ENCODE results near the gene FGF22.
A peak's percentile ranks its signal among the peaks of the same experiment; 100 is the strongest.
"Not testable (repeated sequence)": the region's sequence is repeated elsewhere in the genome, so short reads cannot be mapped to it uniquely, and the experiment has no call there.

Gene FGF22

DNA sequence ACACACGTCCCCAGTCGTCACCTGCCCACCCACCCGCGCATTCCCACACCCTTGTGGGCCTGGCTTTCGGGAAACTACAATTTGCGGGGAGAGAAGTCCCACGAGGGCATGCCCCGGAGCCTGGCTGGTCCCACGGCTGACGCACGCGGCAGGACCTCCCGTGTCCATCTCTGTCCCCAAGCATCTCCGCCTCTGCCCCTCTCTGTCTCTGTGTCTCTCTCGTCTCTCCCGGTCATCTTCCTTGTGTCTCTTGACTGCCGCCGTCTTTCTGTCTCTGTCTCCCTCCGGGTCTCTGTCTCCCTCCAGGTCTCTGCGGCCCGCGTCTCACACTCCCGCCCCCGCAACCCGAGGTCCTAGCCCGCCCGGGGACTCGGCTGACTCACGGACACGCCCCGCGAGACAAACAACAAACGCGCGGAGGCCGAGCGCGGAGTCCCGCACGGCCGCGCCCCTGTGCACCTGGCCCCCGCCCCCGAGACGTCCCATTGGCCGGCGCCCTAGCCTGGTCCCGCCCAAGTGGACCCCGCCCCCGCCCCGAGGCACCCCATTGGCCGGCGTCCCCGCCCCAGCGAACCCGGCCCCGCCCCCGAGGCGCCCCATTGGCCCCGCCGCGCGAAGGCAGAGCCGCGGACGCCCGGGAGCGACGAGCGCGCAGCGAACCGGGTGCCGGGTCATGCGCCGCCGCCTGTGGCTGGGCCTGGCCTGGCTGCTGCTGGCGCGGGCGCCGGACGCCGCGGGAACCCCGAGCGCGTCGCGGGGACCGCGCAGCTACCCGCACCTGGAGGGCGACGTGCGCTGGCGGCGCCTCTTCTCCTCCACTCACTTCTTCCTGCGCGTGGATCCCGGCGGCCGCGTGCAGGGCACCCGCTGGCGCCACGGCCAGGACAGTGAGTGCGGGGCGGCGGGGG is at the start of gene FGF22:
TSS of gene FGF22 (plus strand) at position 627 of the 908 bp plus-strand sequence. CDS start at position 674, 47 bp downstream.
- DNase-seq (ENCODE audit: low read depth in 3 of 3, low spot score in 1 of 3), result peak; percentile 93 to 96 (median 95)

DNA sequence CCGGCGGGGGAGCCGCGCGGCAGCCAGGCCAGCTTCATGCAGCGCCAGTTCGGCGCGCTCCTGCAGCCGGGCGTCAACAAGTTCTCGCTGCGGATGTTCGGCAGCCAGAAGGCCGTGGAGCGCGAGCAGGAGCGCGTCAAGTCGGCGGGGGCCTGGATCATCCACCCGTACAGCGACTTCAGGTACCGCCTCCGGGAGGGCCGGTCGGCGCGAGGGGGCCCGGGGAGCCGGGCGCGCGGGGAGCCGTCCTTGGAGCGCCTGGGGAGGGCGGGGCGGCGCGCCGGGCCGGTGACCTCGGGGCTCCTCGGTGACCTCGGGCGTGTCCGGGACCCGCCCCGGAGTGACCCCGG is 49.3 kb upstream of the FGF22 start:
- no peak for DNase-seq (ENCODE audit: low read depth in 3 of 3, low spot score in 1 of 3)

DNA sequence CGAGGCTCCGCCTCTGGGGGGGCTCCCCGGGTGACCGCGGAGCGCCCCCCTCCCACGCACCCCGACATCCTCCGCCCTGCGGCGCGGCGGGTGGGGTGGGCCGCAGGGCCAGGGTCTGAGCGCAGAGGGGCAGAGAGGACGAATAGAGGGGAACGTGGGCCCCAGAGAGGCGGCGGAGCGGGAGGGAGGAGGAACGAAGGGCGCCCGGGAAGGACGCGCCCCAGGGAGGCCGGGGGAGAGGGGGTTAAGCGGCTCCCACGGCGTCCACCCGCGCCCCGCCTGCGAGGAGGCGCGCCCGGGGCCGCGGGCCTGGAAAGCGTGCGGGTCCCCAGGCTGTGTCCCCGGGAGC is 49.0 kb upstream of the FGF22 start:
- DNase-seq (ENCODE audit: low read depth in 3 of 3, low spot score in 1 of 3), result no peak

DNA sequence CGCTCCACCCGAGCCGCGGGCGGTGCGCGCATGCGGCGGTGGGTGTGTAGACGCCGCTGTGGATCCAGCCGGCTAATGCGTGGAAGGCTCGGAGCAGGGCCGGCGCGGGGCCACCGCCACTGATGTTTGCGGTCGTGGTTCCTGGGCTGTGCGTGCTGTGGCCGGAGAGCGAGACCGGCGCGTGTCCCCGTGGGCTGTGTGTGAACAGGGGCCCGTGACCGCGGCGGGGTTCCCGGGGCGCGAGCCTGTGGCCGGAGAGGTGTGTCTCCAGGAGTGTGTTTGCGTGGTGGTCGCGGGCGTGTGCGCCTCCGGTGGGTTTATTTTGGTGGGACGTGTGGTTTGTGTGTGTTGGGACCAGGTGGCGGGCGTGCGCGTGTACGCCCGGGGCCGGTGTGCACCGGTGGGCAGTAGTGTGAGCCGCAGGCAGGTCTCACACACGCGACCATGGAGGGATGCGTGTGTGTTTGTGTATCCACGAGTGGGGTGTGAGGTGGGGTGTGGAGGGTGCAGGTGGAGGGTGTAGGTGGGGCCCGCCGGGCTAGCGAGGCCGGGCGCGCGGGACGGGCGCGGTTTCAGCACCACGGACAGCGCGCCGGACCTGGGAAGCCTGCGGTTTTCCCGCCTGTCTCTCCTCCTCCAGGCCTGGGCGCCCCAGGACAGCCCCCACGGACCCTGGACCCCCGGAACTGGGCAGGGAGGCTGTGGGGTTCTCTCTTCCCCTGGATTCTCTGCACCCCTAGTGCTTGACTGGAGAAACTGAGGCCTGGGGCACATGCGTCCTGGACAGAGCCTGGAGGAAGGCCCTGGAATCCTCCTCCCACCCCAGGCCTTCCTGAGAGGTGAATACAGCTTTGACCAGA is 48.4 kb upstream of the FGF22 start:
- no peak for DNase-seq (ENCODE audit: low read depth in 3 of 3, low spot score in 1 of 3)

DNA sequence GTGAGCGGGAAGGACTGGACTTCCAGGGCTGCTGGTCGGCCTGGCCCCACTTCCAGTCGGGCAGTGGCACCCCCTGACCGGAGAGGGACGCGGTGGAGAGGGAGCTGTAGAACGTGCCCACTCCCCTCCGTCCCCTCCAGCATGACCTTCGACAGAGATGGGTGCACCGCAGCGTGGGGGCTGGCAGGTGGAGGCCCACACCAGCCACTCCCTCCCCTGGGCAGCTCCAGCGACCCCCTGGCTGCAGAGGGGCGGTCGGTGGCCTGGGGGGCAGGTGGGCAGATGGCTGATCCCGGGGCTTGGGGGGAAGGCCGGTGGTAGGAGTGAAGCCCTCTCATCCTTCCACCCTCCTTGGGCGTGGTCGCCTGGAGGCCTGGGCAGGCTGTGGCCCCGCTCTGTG is 47.6 kb upstream of the FGF22 start:
- no peak for DNase-seq (ENCODE audit: low read depth in 3 of 3, low spot score in 1 of 3)

DNA sequence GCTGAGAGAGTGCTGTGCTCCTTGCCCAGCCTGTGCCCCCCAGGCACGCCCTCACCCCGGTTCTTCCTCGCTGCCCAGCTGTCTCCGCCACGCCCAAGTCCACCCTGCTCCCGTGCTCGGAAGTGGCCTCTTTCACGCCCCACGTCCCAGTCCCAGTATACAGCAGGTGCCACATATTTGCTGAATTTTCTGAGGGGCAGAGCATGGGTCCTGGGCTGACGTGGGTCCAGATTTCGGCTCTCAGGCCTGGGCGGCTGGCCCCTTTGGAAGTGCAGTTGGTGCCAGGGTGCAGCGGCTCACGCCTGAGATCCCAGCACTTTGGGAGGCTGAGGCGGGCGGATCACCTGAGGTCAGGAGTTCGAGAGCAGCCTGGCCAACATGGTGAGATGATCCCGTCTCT is 46.6 kb upstream of the FGF22 start:
- DNase-seq (ENCODE audit: low read depth in 3 of 3, low spot score in 1 of 3), result no peak

DNA sequence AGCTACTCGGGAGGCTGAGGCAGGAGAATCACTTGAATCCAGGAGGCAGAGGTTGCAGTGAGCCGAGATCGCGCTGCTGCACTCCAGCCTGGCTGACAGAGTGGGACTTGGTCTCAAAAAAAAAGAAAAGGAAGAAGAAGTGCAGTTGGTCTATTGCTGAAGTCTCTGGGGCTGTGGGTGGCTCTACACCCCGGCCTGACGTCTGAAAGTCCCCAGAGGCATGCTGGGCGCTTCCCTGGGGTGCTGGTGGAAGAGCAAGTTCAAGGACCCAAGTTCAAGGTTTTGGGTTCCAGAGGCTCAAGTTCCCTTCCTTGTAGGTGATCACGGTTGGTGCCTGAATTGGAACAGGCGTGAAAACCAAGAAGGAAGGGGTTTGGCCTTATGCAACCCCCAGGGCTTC is 46.2 kb upstream of the FGF22 start:
- no peak for DNase-seq (ENCODE audit: low read depth in 3 of 3, low spot score in 1 of 3)

DNA sequence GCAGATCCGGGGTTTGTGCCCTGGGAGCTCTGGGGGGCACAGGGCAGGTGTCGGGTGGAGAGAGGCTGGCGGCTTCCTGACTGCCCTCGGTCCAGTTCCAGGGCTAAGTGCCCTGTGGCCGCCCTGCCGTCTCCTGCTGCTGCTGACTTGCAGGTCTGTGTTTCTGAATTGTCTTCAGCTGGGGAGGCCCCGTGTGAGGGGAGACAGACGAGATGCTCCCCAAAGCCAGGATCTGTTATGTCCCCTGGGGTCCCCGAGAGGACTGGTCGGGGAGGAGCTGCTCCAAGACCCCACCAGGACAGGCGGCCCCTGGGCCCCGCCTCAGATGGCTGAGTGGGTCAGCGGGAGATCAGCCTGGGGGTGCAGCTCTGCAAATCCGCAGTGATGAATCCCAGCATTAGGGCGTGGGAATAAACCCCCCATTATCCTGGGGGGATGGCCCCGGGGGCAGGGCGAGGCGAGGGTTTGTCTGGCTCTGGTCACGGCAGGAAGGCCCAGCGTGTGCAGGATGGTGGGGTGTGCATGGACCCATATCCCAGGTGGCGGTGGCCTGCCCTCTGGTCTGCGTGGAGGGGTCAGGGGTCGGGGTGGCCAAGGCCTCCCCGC is 45.3 kb upstream of the FGF22 start:
- DNase-seq (ENCODE audit: low read depth in 3 of 3, low spot score in 1 of 3), result no peak

DNA sequence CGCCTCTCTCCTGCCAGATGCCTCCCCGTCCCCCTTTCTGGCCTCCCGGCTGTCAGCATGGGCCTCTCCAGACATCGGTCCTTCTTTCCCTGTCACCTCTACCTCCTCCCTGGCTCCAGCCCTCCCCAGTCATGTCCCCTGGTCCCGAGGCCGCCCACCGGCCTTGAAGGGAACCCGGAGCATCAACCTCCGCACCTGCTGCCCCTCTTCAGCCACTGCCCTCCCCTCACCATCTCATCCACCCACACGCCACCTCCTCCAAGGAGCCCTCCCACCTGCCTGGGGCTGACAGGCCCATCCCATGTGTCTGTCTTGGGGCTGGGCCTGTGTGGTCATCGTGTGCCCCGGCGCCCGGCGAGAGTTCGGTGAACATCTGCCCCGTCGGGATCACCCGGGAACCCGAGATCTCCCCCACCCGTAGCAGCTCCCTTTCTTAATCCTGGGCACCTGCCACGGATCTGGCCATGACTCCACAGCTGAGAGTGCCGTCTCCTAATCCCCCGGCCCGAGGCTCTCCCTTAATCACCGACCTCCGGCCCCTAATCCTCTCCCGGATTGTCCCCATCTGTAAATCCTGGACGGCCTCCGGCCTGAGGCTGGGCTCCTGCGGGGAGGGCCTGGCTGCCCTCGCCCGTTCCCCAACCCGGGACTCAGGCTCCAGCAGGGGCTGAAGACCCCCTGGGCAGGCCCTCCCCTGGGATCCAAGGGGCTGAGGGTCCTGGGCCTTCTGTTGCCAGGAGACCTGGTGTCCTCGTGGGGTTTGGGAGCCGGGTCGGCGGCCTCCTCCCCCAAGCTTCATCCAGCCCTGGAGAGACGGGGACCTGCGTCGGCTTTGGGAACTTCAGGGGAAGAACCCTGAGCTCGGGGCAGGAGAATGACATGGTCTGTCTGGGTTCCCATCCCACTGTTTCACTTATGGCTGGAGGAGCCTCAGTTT is 44.1 kb upstream of the FGF22 start:
- DNase-seq (ENCODE audit: low read depth in 3 of 3, low spot score in 1 of 3), result no peak

DNA sequence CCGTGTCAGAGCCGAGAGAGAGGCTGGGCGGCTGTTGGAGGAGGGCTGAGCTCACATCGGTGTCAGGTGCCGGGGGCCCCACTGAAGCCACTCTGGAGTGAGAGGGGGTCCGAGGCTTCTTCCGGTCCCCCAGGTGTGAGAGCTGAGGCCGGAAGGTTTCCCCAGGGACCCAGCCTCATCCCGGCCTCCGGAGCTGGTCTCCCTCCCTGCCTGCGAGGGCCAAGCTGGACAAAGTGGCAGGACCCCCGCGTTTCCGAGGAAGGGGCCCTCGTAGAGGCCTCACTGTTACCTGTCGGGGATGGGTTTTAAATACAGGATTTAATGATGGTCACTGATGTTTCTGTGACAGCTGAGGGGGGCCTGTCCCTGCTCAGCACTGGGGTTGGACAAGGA is 43.4 kb upstream of the FGF22 start:
- no peak for DNase-seq (ENCODE audit: low read depth in 3 of 3, low spot score in 1 of 3)

DNA sequence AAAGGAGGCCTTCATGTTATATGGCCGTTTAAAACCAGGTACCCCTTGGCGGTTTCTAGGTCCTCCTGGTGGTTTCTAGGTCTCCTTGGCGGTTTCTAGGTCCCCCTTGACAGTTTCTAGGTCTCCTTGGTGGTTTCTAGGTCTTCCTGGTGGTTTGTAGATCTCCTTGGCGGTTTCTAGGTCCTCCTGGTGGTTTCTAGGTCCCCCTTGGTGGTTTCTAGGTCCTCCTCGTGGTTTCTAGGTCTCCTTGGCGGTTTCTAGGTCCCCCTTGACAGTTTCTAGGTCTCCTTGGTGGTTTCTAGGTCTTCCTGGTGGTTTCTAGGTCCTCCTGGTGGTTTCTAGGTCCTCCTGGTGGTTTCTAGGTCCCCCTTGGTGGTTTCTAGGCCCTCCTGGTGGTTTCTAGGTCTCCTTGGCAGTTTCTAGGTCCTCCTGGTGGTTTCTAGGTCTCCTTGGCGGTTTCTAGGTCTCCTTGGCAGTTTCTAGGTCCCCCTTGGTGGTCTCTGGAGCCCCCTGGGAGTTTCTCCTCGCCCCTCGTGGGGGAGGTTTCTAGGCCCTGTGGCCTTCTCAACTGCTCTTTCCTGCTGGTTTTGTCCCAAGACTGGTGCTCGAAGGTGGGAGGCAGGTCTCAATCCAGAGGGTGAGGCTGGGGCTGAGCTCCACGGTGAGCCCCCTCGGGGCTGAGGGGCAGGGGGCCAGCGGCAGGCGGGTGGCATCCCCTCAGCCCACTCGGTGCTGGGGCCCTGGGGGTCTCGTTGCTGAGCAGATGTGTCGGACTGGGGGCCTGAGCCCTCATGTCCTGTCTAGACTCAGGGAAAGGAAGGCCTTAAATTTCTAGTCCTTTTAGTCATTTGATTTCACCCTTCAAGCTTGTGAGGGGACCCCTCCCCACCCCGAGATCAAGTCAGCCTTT is 42.0 kb upstream of the FGF22 start:
- no peak for DNase-seq (ENCODE audit: low read depth in 3 of 3, low spot score in 1 of 3)

DNA sequence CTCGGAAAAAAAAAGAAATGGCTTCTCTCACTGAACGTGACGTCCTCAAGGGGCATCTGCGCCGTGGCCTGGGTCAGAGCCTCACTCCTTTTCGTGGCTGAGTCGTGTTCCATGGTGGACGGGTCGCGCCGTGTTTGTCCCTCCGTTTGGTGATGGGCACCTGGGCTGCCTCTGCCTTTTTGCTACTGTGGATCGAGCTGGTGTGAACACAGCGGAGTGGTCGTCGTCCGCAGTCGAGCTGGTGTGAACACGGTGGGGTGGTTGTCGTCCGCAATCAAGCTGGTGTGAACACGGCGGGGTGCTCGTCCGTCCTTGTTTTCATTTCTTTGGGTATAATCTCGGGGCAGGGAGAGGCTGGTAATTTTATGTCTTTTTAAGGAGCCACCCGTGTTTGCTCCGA is 38.4 kb upstream of the FGF22 start:
- DNase-seq (ENCODE audit: low read depth in 3 of 3, low spot score in 1 of 3), result no peak

DNA sequence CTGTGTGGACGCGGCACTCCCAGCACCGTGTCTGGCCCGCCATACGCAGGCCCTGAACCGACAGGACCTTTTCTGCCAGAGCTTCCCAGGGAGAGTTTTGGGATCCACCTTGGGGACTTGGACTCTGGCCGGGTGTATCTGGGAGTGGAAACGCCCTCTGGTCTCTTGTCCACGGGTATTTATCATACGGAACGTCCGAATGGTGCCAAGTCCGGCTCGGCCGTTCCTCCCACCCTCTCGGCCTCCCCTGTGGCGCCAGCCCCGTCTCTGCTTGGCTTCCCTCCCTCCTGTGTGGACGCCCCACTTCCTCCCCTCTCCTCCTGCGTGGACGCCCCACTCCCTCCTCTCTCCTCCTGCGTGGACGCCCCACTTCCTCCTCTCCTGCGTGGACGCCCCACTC is 37.9 kb upstream of the FGF22 start:
- no peak for DNase-seq (ENCODE audit: low read depth in 3 of 3, low spot score in 1 of 3)

DNA sequence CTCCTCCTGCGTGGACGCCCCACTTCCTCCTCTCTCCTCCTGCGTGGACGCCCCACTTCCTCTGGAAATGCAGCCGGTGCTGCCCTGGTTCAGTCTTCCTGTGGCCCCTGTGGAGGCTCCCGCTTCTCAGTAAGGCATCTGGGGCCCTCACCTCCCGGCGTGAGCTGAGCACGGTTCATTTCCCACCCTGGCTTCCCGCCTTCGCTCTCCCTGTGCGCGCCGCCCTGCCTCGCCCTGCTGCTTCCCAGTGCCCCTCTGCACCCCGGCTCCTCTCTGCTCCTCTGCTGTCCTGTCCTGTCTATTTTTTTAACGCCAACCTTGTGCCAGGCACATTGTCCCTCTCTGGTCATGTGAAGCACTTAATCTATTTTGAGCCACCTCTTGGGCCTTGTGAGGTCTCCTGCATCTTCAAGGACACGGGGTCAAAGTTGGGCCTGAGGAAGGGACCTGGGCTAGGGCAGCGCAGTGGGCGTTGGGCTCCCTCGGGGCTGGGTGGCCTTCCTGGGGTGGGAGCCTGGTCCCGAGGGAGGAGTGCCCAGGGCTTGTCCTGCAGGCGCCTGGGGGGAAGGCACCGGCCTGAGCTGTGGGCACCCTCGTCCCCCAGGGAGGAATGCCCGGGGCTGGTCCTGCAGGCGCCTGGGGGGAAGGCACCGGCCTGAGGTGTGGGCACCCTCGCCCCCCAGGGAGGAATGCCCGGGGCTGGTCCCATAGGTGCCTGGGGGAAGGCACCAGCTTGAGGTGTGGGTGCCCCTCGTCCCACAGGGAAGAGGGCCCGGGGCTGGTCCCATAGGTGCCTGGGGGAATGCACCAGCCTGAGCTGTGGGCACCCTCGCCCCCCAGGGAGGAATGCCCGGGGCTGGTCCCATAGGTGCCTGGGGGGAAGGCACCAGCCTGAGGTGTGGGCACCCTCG is 37.0 kb upstream of the FGF22 start:
- no peak for DNase-seq (ENCODE audit: low read depth in 3 of 3, low spot score in 1 of 3)

DNA sequence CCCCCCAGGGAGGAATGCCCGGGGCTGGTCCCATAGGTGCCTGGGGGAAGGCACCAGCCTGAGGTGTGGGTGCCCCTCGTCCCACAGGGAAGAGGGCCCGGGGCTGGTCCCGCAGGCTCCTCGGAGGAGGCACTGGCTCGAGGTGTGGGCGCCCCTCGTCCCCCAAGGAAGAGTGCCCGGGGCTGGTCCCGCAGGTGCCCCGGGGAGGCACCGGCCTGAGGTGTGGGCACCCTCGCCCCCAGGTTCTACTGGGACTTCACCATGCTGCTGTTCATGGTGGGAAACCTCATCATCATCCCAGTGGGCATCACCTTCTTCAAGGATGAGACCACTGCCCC is 36.4 kb upstream of the FGF22 start:
- DNase-seq (ENCODE audit: low read depth in 3 of 3, low spot score in 1 of 3), result not testable (repeated sequence)

DNA sequence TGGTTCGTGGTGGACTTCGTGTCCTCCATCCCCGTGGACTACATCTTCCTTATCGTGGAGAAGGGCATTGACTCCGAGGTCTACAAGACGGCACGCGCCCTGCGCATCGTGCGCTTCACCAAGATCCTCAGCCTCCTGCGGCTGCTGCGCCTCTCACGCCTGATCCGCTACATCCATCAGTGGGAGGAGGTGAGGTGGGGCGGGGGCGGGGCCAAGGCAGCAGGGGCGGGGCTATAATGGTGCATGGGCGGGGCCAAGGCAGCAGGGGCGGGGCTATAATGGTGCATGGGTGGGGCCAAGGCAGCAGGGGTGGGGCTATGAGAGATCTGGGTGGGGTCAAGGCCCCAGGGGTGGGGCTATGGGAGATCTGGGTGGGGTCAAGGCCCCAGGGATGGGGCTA is 35.9 kb upstream of the FGF22 start:
- not testable (repeated sequence) for DNase-seq (ENCODE audit: low read depth in 3 of 3, low spot score in 1 of 3)

DNA sequence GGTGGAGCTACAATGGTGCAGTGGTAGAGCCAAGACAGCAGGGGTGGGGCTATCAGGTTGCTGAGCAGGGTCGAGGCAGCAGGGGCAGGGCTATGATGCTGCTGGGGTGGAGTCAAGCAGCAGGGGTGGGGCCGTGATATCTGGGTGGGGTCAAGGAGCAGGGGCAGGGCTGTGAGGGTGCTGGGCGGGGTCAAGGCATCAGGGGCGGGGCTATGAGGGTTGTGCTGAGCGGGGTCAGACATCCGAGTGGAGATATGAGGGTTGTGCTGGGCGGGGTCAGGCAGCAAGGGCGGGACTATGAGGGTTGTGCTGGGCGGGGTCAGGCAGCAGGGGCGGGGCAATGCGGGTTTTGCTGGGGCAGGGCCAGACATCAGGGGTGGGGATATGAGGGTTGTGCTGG is 35.3 kb upstream of the FGF22 start:
- no peak for DNase-seq (ENCODE audit: low read depth in 3 of 3, low spot score in 1 of 3)

DNA sequence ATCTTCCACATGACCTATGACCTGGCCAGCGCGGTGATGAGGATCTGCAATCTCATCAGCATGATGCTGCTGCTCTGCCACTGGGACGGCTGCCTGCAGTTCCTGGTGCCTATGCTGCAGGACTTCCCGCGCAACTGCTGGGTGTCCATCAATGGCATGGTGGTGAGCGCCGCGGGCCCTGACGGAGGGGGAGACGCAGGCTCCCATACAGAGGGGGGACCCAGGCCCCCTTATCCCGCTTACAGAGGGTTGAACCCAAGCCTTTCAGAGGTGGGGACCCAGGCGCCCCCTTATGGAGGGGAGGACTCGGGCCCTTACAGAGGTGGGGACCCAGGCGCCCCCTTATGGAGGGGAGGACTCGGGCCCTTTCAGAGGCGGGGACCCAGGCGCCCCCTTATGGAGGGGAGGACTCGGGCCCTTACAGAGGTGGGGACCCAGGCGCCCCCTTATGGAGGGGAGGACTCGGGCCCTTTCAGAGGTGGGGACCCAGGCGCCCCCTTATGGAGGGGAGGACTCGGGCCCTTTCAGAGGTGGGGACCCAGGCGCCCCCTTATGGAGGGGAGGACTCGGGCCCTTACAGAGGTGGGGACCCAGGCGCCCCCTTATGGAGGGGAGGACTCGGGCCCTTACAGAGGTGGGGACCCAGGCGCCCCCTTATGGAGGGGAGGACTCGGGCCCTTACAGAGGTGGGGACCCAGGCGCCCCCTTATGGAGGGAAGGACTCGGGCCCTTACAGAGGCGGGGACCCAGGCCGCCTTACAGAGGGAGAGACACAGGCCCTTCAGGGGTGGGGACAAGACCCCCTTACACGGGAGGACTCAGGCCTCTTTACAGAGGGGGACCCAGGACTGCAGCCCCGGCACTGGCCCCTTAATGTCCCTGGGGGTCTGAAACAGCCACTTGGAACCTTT is 34.4 kb upstream of the FGF22 start:
- not testable (repeated sequence) for DNase-seq (ENCODE audit: low read depth in 3 of 3, low spot score in 1 of 3)
